ENCODE data around the gene MYRF. TPM values are rescaled to one million over a fixed set of nuclear protein-coding genes. Genes with fewer than 3 reads are reported as not detected.

The MYRF gene
- total RNA-seq, 2 experiments from 2014 or later, result 0.97 to 1.6 TPM

DNA sequence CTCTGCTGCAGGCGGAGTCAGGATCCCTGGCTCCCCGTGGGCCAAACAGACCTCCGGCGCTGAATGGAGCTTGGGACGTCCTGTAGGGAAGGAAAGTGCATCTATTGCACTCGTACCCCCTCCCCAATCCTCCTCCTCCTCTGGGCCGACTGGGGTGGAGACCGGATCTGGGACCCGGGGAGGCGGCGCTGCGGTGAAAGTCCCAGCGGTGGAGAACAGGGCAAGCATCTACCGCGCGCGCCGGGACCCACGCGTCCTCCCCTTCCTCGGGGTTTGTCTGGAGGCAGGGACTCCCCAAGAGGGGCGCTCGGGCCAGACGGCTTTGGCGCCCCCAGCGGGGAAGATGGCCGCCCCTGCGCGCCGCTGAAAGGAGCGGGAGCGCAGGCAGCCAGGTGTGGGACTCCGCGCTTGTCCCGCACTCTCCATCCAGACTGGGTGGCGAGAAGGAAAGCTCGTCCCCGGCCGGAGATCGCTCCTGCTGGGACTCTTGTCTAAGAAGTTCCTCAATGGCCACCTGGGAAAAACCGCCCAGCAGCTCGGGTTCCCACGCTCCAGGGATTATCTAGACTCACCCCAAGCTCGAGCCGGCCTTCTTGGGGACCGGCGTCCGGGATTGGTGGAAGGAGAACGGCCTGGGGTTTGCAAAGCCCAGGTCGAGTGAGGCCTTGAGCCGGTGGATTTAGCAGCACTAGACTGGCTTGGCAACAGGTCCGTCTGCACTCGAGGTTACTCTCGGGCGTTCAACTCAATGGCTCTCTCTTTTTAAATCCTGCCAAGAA lies 76.4 kb downstream of the MYRF start:
- H3K4me1 Mint-ChIP-seq (ENCODE audit: low read depth), result peaks cover 41% of the 10 kb centered on the region
- ChIA-PET CTCF (interaction anchor here (0.9 to 2.5 kb wide), 11 partner anchors 9 to 71 kb away, joined by 3 to 37 read pairs (median 4); partner anchors contain the start of gene FADS1), POLR2A (interaction anchor here (0.6 to 4.0 kb wide), 13 partner anchors 9 to 143 kb away, joined by 3 to 44 read pairs (median 3); partner anchors contain the start of genes FADS1, FEN1 and FTH1)
- TF ChIP-seq, protein P1, sequence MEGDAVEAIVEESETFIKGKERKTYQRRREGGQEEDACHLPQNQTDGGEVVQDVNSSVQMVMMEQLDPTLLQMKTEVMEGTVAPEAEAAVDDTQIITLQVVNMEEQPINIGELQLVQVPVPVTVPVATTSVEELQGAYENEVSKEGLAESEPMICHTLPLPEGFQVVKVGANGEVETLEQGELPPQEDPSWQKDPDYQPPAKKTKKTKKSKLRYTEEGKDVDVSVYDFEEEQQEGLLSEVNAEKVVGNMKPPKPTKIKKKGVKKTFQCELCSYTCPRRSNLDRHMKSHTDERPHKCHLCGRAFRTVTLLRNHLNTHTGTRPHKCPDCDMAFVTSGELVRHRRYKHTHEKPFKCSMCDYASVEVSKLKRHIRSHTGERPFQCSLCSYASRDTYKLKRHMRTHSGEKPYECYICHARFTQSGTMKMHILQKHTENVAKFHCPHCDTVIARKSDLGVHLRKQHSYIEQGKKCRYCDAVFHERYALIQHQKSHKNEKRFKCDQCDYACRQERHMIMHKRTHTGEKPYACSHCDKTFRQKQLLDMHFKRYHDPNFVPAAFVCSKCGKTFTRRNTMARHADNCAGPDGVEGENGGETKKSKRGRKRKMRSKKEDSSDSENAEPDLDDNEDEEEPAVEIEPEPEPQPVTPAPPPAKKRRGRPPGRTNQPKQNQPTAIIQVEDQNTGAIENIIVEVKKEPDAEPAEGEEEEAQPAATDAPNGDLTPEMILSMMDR (IDR thresholded peaks at IDR 0.05), result peak; percentile 65
- peaks cover 44% of the 10 kb centered on the region for H3K36me3 Mint-ChIP-seq (ENCODE audit: low read depth)
- H3K4me3 Mint-ChIP-seq, result peak overlapping the region; percentile 86
- ATAC-seq (peak; percentile 46), DNase-seq (peak; percentile 60)
- H3K9me3 Mint-ChIP-seq, result no peaks in the 10 kb centered on the region
- H3K27me3 Mint-ChIP-seq, result peaks cover 9% of the 10 kb centered on the region
- peak overlapping the region; percentile 91 for H3K27ac Mint-ChIP-seq
- intact Hi-C loops (cut with micrococcal nuclease), result no loop called here

DNA sequence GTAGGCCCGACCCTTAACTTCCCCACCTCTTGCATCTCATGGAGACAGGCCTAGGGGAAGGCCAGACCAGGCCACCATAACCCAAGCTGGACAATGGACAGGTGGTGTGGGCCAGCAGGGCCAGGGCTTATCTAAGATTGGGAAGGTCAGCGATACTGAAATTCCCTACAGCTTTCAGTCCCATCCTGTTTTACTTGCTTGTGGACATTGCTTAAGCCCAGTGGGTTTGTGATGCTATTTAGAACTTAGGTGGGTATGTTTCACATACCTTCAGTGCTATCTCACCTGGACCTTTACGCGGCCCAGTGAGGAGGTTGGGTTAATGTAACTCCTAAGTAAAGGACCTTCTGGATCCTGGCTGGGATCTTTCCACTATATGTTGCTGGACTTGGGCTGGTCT lies 77.4 kb downstream of the MYRF start:
- H3K36me3 Mint-ChIP-seq (ENCODE audit: low read depth), result peaks cover 46% of the 10 kb centered on the region
- no peak overlapping the region for H3K27ac Mint-ChIP-seq
- DNase-seq (no peak), ATAC-seq (no peak)
- ChIA-PET POLR2A (interaction anchor here (0.6 to 4.0 kb wide), 4 partner anchors 14 to 33 kb away, joined by 3 to 44 read pairs (median 4); partner anchors contain the start of gene FADS1), CTCF (interaction anchor here (1.1 to 1.7 kb wide), 5 partner anchors 10 to 69 kb away, joined by 3 to 15 read pairs (median 4); no protein-coding TSS in a partner anchor)
- no peaks in the 10 kb centered on the region for H3K9me3 Mint-ChIP-seq
- TF ChIP-seq, protein P1 (IDR thresholded peaks at IDR 0.05), result no peak
- peak overlapping the region; percentile 86 for H3K4me3 Mint-ChIP-seq
- peaks cover 9% of the 10 kb centered on the region for H3K27me3 Mint-ChIP-seq
- peaks cover 50% of the 10 kb centered on the region for H3K4me1 Mint-ChIP-seq (ENCODE audit: low read depth)
- intact Hi-C loops (cut with micrococcal nuclease), result no loop called here

- H3K4me1 Mint-ChIP-seq (ENCODE audit: low read depth), result peaks cover 54% of the 10 kb centered on the region
- no peaks in the 10 kb centered on the region for H3K9me3 Mint-ChIP-seq
- H3K27ac Mint-ChIP-seq, result no peak overlapping the region
- peak overlapping the region; percentile 86 for H3K4me3 Mint-ChIP-seq
- H3K27me3 Mint-ChIP-seq, result peaks cover 9% of the 10 kb centered on the region
- ChIA-PET CTCF (interaction anchor here (0.9 to 1.7 kb wide), 6 partner anchors 10 to 252 kb away, joined by 3 to 8 read pairs (median 4); no protein-coding TSS in a partner anchor), POLR2A (interaction anchor here (0.6 to 4.0 kb wide), 4 partner anchors 14 to 297 kb away, joined by 3 to 44 read pairs (median 4); partner anchors contain the start of gene FADS1)
- no peak for DNase-seq
- ATAC-seq, result no peak
- TF ChIP-seq, protein P1 (IDR thresholded peaks at IDR 0.05), result no peak
- peaks cover 46% of the 10 kb centered on the region for H3K36me3 Mint-ChIP-seq (ENCODE audit: low read depth)
- intact Hi-C loops (cut with micrococcal nuclease), result no loop called here
Observed at GRCh38 chr11:61830237-61831105, 78.0 kb downstream of the MYRF start.

GRCh38 chr11:61832207-61832606 lies 79.8 kb downstream of the MYRF start:
- intact Hi-C loops (cut with micrococcal nuclease), result no loop called here

More at GRCh38 chr11:61832207-61832606, 79.8 kb downstream of the MYRF start:
- H3K27me3 Mint-ChIP-seq, result peaks cover 9% of the 10 kb centered on the region
- peaks cover 53% of the 10 kb centered on the region for H3K4me1 Mint-ChIP-seq (ENCODE audit: low read depth)
- POLR2A ChIA-PET, result no interaction called here
- no peaks in the 10 kb centered on the region for H3K9me3 Mint-ChIP-seq
- peaks cover 50% of the 10 kb centered on the region for H3K36me3 Mint-ChIP-seq (ENCODE audit: low read depth)
- TF ChIP-seq, protein P1 (IDR thresholded peaks at IDR 0.05), result no peak
- CTCF ChIA-PET, result interaction anchor here (1.4 kb wide), 1 partner anchor 38 kb away, joined by 3 read pairs; no protein-coding TSS in a partner anchor
- H3K27ac Mint-ChIP-seq, result peak overlapping the region; percentile 59
- ATAC-seq (no peak), DNase-seq (no peak)
- no peak overlapping the region for H3K4me3 Mint-ChIP-seq
